OCI-LY1 (cell line): ENCODE data around the gene PARD3.

Source experiments
- H2AFZ ChIP-seq: fragments of 200-600 bp; sonication (generic), shearing (Covaris generic); 2 replicates; pipeline ENCODE4 v1.6.0; 2014; ENCODE audit warnings: antibody characterized with exemption, mild to moderate bottlenecking, low read length
- H3F3A ChIP-seq: fragments of 200-600 bp; sonication (generic), shearing (Covaris generic); 2 replicates; pipeline ENCODE4 v1.6.0; 2014; ENCODE audit warnings: mild to moderate bottlenecking, antibody characterized with exemption, low read length, moderate library complexity; ENCODE audit not compliant: insufficient read depth
- H3K27ac ChIP-seq: fragments of 200-600 bp; sonication (generic); 2 replicates; pipeline ENCODE4 v1.5.1; 2014; ENCODE audit warnings: low read length, mixed run types, mild to moderate bottlenecking, low read depth; ENCODE audit not compliant: poor library complexity, severe bottlenecking
- H3K27me3 ChIP-seq: fragments of 200-600 bp; sonication (generic); 2 replicates; pipeline ENCODE4 v1.6.0; 2014; ENCODE audit warnings: antibody characterized with exemption, mild to moderate bottlenecking, low read length, moderate library complexity; ENCODE audit not compliant: insufficient read depth
- H3K36me3 ChIP-seq: fragments of 200-600 bp; sonication (generic); 2 replicates; pipeline ENCODE4 v1.6.1; 2014; ENCODE audit warnings: mild to moderate bottlenecking, antibody characterized with exemption, low read length, moderate library complexity, mixed read lengths; ENCODE audit not compliant: insufficient read depth
- H3K4me1 ChIP-seq: fragments of 200-600 bp; sonication (generic); 2 replicates; pipeline ENCODE4 v1.5.1; 2014; ENCODE audit warnings: mild to moderate bottlenecking, low read length, moderate library complexity; ENCODE audit not compliant: insufficient read depth, severe bottlenecking
- H3K4me2 ChIP-seq: fragments of 200-600 bp; sonication (generic), shearing (Covaris generic); 2 replicates; pipeline ENCODE4 v1.6.1; 2014; ENCODE audit warnings: low read length
- H3K4me3 ChIP-seq: fragments of 200-600 bp; sonication (generic); 2 replicates; pipeline ENCODE4 v1.5.1; 2014; ENCODE audit warnings: low read length, low read depth, mild to moderate bottlenecking, mixed read lengths; ENCODE audit not compliant: poor library complexity, severe bottlenecking
- H3K79me2 ChIP-seq: fragments of 200-600 bp; shearing (Covaris generic); 2 replicates; pipeline ENCODE4 v1.6.1; 2016; ENCODE audit warnings: mixed run types, low read length, mixed read lengths; ENCODE audit not compliant: insufficient read depth
- H3K9ac ChIP-seq: fragments of 200-600 bp; sonication (generic), shearing (Covaris generic); 2 replicates; pipeline ENCODE4 v1.6.1; 2014; ENCODE audit warnings: mild to moderate bottlenecking, low read length, mixed read lengths
- H3K9me2 ChIP-seq: fragments of 200-600 bp; sonication (generic), shearing (Covaris generic); 2 replicates; pipeline ENCODE4 v1.6.1; 2014; ENCODE audit warnings: low read depth, mild to moderate bottlenecking, low read length, mixed read lengths
- H3K9me3 ChIP-seq: fragments of 200-600 bp; shearing (Covaris generic); 2 replicates; pipeline ENCODE4 v1.6.1; 2014; ENCODE audit warnings: low read length, mixed read lengths
- H4K20me1 ChIP-seq: fragments of 200-600 bp; sonication (generic), shearing (Covaris generic); 2 replicates; pipeline ENCODE4 v1.6.0; 2016; ENCODE audit warnings: mild to moderate bottlenecking, low read length; ENCODE audit not compliant: insufficient read depth
- CTCF ChIP-seq: fragments of 200-600 bp; sonication (generic), shearing (Covaris generic); IDR thresholded peaks from 2 replicates; pipeline ENCODE4 v1.5.1; 2017; ENCODE audit warnings: mild to moderate bottlenecking, antibody characterized with exemption, low read length, moderate library complexity, mixed read lengths
- EZH2 ChIP-seq: fragments of 200-600 bp; sonication (generic), shearing (Covaris generic); IDR thresholded peaks from 2 replicates; pipeline ENCODE4 v1.8.0; 2017; ENCODE audit warnings: borderline replicate concordance, mixed run types, mild to moderate bottlenecking, antibody characterized with exemption, low read length, moderate library complexity, mixed read lengths

PARD3 gene

GRCh38 chr10:34152434-34152833 is 662.7 kb downstream of the PARD3 start:
- Histone ChIP-seq H4K20me1 (no peaks in the 10 kb centered on the region), H3K9me3 (no peaks in the 10 kb centered on the region), H3F3A (no peaks in the 10 kb centered on the region), H3K36me3 (no peaks in the 10 kb centered on the region), H2AFZ (no peak overlapping the region), H3K27ac (no peak overlapping the region), H3K27me3 (no peaks in the 10 kb centered on the region), H3K4me3 (no peak overlapping the region), H3K9ac (no peak overlapping the region), H3K9me2 (no peaks in the 10 kb centered on the region), H3K4me1 (no peaks in the 10 kb centered on the region), H3K79me2 (no peaks in the 10 kb centered on the region), H3K4me2 (no peak overlapping the region)
- TF ChIP-seq EZH2 (no peak), CTCF (no peak)

GRCh38 chr10:34151931-34152330 is 663.2 kb downstream of the PARD3 start:
- no peak overlapping the region for H3K27ac ChIP-seq
- no peaks in the 10 kb centered on the region for H3K36me3 ChIP-seq
- H3F3A ChIP-seq, result no peaks in the 10 kb centered on the region
- TF ChIP-seq CTCF, result no peak
- TF ChIP-seq EZH2, result no peak
- no peak overlapping the region for H3K4me2 ChIP-seq
- no peaks in the 10 kb centered on the region for H3K9me3 ChIP-seq
- H3K9me2 ChIP-seq, result no peaks in the 10 kb centered on the region
- H2AFZ ChIP-seq, result no peak overlapping the region
- H3K9ac ChIP-seq, result no peak overlapping the region
- no peaks in the 10 kb centered on the region for H4K20me1 ChIP-seq
- no peaks in the 10 kb centered on the region for H3K27me3 ChIP-seq
- H3K4me1 ChIP-seq, result no peaks in the 10 kb centered on the region
- H3K79me2 ChIP-seq, result no peaks in the 10 kb centered on the region
- no peak overlapping the region for H3K4me3 ChIP-seq

GRCh38 chr10:34151481-34151880 is 663.6 kb downstream of the PARD3 start:
- Histone ChIP-seq H3K27ac (no peak overlapping the region), H3K79me2 (no peaks in the 10 kb centered on the region), H3K9me3 (no peaks in the 10 kb centered on the region), H3K9ac (no peak overlapping the region), H3K4me3 (no peak overlapping the region), H3K36me3 (no peaks in the 10 kb centered on the region), H2AFZ (no peak overlapping the region), H3F3A (no peaks in the 10 kb centered on the region), H3K27me3 (no peaks in the 10 kb centered on the region), H3K4me1 (no peaks in the 10 kb centered on the region), H3K9me2 (no peaks in the 10 kb centered on the region), H3K4me2 (no peak overlapping the region), H4K20me1 (no peaks in the 10 kb centered on the region)
- no peak for TF ChIP-seq EZH2
- no peak for TF ChIP-seq CTCF
